Measurements from ENCODE around the gene NFS1.
A peak's percentile ranks its signal among the peaks of the same experiment; 100 is the strongest.

NFS1 gene

DNA sequence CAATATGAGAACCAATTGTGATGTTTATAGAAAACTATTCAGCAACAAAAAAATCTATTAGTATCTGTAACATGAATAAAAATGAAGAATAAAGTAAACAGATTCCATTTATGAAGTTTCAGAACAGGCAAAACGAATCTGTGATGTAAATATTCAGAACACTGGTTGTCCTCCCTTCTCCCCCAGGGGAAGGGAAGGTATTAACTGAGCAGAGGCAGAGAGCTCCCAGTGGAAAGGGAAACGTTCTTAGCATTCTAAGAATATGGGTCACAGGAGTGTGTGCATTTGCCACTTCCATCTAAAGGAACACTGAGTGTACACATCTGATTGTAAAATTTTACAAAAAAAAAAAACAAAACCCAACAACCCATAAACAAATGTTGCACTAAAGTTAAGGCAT is 60.4 kb downstream of the NFS1 start:
- no peak overlapping the region for H3K27ac Mint-ChIP-seq
- no peaks in the 10 kb centered on the region for H3K27me3 Mint-ChIP-seq
- H3K4me3 Mint-ChIP-seq: no peak overlapping the region
- DNase-seq (no peak), ATAC-seq (replicated peaks) (no peak)
- H3K9me3 Mint-ChIP-seq: no peaks in the 10 kb centered on the region
- peaks cover 26 to 56% of the 10 kb centered on the region in 2 donors for H3K36me3 Mint-ChIP-seq
- H3K4me1 Mint-ChIP-seq: peaks cover 42 to 77% of the 10 kb centered on the region in 2 donors

DNA sequence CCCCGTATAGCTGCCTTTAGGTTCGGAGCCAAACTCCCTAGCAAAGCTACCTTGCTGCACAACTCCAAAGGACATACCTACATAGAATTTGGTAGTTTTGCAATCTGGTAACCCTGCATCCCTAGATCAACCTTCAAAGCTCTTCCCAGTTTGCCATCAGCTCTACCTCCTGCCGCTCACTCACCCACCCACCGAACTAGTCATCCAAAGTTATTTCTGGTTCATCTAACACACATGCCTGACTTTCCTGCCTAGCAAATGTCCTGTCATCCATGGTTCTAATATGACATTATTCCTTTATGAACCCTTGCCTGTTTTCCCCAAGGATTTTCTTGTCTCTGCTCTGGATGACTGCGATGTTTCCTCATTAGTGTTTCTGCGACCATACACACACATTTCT is 61.9 kb downstream of the NFS1 start:
- ATAC-seq (replicated peaks): no peak
- DNase-seq: no peak
- no peaks in the 10 kb centered on the region for H3K9me3 Mint-ChIP-seq
- peaks cover 33 to 69% of the 10 kb centered on the region in 2 donors for H3K4me1 Mint-ChIP-seq
- no peak overlapping the region for H3K4me3 Mint-ChIP-seq
- no peak overlapping the region for H3K27ac Mint-ChIP-seq
- peaks cover 37 to 54% of the 10 kb centered on the region in 2 donors for H3K36me3 Mint-ChIP-seq
- H3K27me3 Mint-ChIP-seq: no peaks in the 10 kb centered on the region

DNA sequence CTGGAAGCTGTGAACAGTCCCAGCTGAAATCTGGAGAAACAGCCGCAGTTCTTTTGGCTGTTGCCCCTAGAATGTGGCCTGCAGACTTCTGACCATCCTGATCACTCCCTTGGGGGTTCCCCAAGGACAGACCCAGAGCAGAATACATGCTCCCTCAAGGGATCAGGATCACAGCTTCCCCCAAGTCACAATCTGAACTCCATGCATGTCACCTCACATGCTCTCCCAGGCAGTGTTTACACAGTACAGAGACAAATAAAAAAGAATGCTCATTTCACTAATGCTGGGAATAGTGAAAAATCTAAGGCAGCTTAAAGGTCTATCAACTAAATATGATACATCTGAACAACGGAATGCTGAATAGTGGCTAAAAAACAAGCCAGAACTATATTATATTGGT is 63.1 kb downstream of the NFS1 start:
- no peak for DNase-seq
- no peak overlapping the region for H3K27ac Mint-ChIP-seq
- H3K27me3 Mint-ChIP-seq: no peaks in the 10 kb centered on the region
- peaks cover 35 to 55% of the 10 kb centered on the region in 2 donors for H3K36me3 Mint-ChIP-seq
- no peak overlapping the region for H3K4me3 Mint-ChIP-seq
- no peaks in the 10 kb centered on the region for H3K9me3 Mint-ChIP-seq
- H3K4me1 Mint-ChIP-seq: peaks cover 28 to 59% of the 10 kb centered on the region in 2 donors
- ATAC-seq (replicated peaks): no peak

DNA sequence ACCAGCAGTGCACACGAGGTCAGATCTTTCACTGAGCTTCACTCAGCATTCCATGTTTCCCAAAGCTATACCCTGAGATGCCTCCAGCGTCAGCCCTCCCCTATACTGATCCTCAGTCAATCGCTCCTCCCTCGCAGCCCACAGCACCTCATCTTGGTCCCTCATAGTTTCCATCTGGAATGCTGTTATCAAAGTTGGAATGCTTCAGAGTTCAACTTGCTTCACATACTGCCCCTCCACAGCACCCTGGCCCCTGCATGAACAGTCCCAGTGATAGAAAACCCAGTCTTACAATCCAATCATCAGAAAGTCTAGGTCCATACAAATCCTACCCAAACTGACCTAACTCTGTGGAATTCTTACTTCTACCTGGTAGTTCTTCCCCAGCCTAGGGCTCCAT is 63.5 kb downstream of the NFS1 start:
- ATAC-seq (replicated peaks) (no peak), DNase-seq (no peak)
- Mint-ChIP-seq H3K27ac (peak overlapping the region; percentile 16), H3K27me3 (no peaks in the 10 kb centered on the region), H3K36me3 (peaks cover 34 to 54% of the 10 kb centered on the region in 2 donors), H3K9me3 (no peaks in the 10 kb centered on the region), H3K4me1 (peaks cover 26 to 54% of the 10 kb centered on the region in 2 donors), H3K4me3 (no peak overlapping the region)

DNA sequence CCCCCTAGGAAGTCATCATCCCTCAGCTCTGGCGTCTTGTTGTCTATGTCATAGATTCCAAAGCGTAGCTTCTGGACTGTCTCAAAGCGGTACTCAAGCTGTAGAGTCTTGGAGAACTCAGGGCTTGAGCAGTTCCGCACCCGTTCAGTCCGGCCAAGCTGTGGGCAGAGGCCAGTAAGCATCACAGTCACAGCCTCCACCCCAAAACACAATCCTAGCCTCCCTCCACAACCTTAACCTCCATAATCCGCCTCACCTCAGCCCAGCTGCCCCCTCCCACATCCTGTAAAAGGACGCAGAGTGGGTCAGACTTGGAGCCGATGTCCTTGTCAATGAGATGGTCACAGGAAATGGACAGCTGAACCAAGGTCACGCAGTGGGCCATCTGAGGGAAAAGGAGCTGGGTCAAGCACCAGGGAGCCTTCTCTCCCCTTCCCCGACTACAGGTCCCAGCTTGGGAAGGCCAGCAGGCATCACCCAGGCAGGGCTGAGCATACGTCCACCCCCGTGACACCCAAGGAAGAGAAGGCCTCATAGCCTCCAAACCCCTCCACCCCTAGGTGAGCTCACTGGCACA is 66.5 kb downstream of the NFS1 start:
- DNase-seq: no peak
- Mint-ChIP-seq H3K4me3 (no peak overlapping the region), H3K27ac (no peak overlapping the region), H3K27me3 (no peaks in the 10 kb centered on the region), H3K9me3 (no peaks in the 10 kb centered on the region), H3K4me1 (peaks cover 18 to 37% of the 10 kb centered on the region in 2 donors), H3K36me3 (peaks cover 29 to 57% of the 10 kb centered on the region in 2 donors)
- no peak for ATAC-seq (replicated peaks)

DNA sequence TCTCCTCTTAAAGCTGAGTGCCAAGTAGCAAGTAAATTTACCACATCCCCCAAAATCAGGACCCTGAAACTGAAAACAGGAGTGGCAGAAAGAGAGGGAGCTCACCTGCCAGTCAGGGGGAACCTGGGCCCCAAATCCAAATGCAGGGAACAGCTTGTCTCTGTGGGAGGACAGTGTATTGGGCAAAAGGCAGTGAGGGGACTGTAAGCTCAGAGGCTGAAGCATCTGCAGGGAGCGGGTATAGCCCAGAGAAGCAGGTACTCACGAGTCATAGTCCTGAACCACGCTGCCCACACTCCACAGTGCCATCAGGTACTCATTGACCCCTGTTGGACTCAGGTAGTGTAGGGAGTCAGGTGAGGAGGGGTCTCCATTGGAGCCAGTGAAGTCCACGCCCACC is 68.5 kb downstream of the NFS1 start:
- Mint-ChIP-seq H3K4me1 (peaks cover 7 to 18% of the 10 kb centered on the region in 2 donors), H3K36me3 (peaks cover 36 to 65% of the 10 kb centered on the region in 2 donors), H3K27ac (no peak overlapping the region), H3K9me3 (no peaks in the 10 kb centered on the region), H3K4me3 (no peak overlapping the region), H3K27me3 (no peaks in the 10 kb centered on the region)
- ATAC-seq (replicated peaks) (no peak), DNase-seq (no peak)

DNA sequence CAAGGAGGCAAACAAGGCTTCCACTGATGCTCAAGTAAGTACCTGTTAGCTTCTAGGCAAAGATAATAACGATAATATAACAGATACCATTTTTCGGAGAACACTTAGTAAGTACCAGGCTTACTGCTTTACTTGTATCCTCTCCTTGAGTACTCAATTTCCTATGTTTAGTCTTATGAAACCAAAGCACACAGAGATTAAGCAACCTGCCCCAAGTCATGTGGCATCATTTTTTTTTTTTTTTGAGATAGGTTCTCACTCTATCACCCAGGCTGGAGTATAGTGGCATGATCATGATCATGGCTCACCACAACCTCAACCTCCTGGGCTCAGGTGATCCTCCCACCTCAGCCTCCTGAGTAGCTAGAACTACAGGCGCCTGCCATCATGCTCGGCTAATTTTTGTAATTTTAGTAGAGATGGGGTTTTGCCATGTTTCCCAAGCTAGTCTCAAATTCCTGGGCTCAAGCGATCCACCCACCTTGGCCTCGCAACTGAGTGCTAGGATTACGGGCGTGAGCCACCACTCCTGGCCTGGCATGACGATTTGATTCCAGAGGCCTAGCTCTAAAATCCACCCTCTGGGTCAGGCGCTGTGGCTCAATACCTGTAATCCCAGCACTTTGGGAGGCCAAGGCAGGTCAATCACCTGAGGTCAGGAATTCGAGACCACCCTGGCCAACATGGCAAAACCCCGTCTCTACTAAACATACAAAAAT is 69.6 kb downstream of the NFS1 start:
- Mint-ChIP-seq H3K9me3 (no peaks in the 10 kb centered on the region), H3K36me3 (peaks cover 36 to 62% of the 10 kb centered on the region in 2 donors), H3K27ac (no peak overlapping the region), H3K4me3 (no peak overlapping the region), H3K27me3 (no peaks in the 10 kb centered on the region), H3K4me1 (peaks cover 3 to 8% of the 10 kb centered on the region in 2 donors)
- no peak for DNase-seq
- no peak for ATAC-seq (replicated peaks)

DNA sequence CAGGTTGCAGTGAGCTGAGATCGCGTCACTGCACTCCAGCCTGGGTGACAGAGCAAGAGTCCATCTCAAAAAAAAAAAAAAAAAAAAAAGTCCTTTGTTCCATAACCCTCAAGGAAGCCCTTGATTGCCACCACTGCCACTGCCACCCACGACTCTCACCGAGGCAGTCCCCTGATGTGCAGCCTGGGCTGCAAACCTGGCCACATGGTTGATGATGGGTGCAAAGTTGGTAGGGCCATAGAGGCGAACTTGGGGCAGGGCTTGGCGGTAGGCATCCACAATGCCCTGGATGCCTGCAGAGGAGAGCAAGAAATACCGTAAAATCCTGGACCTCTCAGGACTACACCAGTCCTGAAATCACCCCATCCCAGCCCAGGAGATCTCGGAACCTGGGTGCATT is 72.0 kb downstream of the NFS1 start:
- H3K9me3 Mint-ChIP-seq: no peaks in the 10 kb centered on the region
- peaks cover 25 to 47% of the 10 kb centered on the region in 2 donors for H3K36me3 Mint-ChIP-seq
- DNase-seq: no peak
- H3K4me1 Mint-ChIP-seq: no peaks in the 10 kb centered on the region
- H3K27ac Mint-ChIP-seq: no peak overlapping the region
- no peaks in the 10 kb centered on the region for H3K27me3 Mint-ChIP-seq
- no peak for ATAC-seq (replicated peaks)
- H3K4me3 Mint-ChIP-seq: no peak overlapping the region

DNA sequence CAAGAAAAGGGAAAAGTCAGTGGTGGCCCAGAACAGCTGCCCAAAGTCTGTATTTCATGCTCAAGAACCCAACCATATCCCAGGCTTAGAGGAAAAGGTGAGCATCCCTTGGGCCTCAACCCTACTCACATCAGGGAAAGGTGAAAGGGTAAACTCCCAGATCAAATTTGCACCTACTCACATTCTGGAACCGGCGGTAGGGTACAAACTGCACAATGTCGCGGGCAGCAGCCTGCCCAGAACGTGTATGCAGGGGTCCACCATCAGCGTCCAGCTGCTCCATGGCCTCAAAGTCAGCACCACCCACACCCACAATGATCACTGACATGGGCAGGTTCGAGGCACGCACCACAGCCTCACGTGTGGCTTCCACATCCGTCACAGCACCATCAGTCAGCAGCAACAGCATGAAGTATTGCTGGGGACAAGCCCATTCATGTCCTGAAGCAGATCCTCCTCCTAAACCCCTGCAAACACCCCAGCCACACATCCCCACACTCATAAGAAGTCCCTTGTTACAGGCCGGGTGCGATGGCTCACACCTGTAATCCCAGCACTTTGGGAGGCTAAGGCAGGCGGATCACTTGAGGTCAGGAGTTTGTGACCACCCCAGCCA is 72.7 kb downstream of the NFS1 start:
- no peak for DNase-seq
- peaks cover 26 to 48% of the 10 kb centered on the region in 2 donors for H3K36me3 Mint-ChIP-seq

DNA sequence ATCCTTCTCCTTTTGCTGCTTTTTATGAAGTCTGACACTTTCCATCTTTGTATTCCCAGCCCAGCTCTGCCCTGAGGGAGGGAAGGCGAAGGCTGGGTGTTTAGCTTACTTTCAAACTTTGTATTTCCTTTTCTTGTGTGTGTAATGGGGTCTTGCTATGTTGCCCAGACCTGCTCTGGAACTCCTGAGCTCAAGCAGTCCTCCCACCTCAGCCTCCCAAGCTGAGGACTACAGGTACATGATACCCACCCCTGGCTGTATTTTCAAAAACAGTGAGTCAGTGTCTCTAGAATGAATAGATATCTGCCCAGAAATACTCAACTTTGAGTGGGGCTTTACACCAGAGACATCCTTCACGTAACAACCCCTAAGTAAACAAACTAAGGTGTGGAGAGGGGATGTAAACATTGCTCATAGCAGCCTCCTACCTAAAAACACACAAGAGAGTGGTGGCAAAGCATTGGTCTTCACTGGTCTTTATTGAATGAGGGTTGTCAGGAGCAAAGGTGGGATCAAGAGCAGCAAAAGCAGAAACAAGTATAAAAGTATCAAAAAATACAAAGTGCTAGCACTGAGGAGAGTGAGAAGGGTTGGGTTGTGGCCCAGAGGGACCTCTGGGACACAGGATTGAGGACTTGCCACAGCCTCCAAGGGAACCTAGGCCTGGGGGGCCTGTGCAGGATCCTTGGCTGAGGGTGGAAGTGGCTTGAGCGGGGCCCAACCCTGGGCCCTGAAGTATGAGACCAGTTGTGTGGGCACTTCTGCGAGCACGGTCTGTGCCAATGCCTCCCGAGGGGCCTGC is 73.4 kb downstream of the NFS1 start:
- no peak for ATAC-seq (replicated peaks)
- Mint-ChIP-seq H3K27me3 (no peaks in the 10 kb centered on the region), H3K4me1 (peaks cover 0 to 4% of the 10 kb centered on the region in 2 donors), H3K36me3 (peaks cover 27 to 46% of the 10 kb centered on the region in 2 donors), H3K9me3 (no peaks in the 10 kb centered on the region), H3K27ac (peak overlapping the region; percentile 11), H3K4me3 (no peak overlapping the region)
- DNase-seq: no peak

More for the DNA sequence above, 72.7 kb downstream of the NFS1 start:
- H3K27me3 Mint-ChIP-seq: no peaks in the 10 kb centered on the region
- H3K4me1 Mint-ChIP-seq: no peaks in the 10 kb centered on the region
- no peak overlapping the region for H3K4me3 Mint-ChIP-seq
- no peaks in the 10 kb centered on the region for H3K9me3 Mint-ChIP-seq
- peak overlapping the region; percentile 28 for H3K27ac Mint-ChIP-seq
- ATAC-seq (replicated peaks): no peak

DNA sequence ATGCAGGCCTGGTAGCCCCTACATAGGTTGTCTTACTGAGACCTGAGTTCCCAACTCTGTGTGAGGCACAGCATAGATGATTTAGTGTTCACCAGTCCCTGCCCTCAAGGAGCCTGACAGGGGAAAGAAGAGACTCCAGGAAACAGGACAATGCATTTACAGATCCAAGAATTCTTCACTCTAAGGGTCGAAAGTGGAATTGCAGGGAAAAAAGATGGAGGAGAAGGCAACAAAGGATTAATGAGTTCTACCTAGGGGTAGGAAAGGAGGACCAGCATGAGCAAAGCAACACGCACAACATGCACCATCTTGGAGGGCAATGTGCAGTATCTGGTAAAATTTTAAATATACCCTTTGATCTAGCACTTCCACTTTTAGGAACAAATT is 77.6 kb downstream of the NFS1 start:
- peaks cover 15 to 26% of the 10 kb centered on the region in 2 donors for H3K36me3 Mint-ChIP-seq

DNA sequence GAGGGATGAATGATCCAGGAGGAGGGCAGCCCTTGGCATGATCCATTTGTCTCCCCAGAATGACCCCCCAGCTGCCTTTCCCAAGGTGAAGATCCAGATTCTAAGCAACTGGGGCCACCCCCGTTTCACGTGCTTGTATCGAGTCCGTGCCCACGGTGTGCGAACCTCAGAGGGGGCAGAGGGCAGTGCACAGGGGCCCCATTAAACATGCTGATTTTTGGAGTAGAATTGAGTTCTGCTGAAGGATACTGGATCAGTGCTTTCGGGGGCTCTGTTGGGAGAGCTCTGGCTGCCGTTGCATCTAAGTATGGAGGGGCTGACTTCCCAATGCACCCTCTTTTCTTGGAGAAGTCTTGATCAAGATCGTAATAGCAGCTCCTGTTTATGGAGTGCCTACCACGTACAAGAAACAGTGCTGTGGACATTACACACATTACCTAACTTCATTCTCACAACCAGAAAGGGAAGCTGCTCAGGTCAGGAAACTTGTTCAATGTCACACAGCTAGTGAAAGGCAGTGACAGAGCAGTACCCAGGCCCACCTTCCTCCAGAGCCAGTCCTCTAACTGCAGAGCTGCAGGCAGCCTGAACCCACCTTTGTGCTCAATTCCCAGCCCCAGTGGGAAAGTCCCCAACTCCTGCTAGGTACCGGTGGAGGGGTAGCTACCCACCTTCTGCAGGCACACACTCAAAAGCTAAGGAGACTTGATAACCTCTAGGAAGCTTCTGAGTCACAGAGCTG is 78.2 kb downstream of the NFS1 start:
- DNase-seq (no peak), ATAC-seq (replicated peaks) (no peak)
- H3K27me3 Mint-ChIP-seq: peaks cover 0 to 6% of the 10 kb centered on the region in 2 donors
- no peak overlapping the region for H3K27ac Mint-ChIP-seq
- H3K9me3 Mint-ChIP-seq: no peaks in the 10 kb centered on the region
- peaks cover 29 to 41% of the 10 kb centered on the region in 2 donors for H3K4me1 Mint-ChIP-seq
- H3K36me3 Mint-ChIP-seq: peaks cover 11 to 20% of the 10 kb centered on the region in 2 donors
- H3K4me3 Mint-ChIP-seq: no peak overlapping the region

More for the DNA sequence above, 77.6 kb downstream of the NFS1 start:
- no peak for ATAC-seq (replicated peaks)
- Mint-ChIP-seq H3K27ac (no peak overlapping the region), H3K9me3 (no peaks in the 10 kb centered on the region), H3K4me1 (peaks cover 29 to 37% of the 10 kb centered on the region in 2 donors), H3K27me3 (peaks cover 0 to 6% of the 10 kb centered on the region in 2 donors), H3K4me3 (no peak overlapping the region)
- no peak for DNase-seq

DNA sequence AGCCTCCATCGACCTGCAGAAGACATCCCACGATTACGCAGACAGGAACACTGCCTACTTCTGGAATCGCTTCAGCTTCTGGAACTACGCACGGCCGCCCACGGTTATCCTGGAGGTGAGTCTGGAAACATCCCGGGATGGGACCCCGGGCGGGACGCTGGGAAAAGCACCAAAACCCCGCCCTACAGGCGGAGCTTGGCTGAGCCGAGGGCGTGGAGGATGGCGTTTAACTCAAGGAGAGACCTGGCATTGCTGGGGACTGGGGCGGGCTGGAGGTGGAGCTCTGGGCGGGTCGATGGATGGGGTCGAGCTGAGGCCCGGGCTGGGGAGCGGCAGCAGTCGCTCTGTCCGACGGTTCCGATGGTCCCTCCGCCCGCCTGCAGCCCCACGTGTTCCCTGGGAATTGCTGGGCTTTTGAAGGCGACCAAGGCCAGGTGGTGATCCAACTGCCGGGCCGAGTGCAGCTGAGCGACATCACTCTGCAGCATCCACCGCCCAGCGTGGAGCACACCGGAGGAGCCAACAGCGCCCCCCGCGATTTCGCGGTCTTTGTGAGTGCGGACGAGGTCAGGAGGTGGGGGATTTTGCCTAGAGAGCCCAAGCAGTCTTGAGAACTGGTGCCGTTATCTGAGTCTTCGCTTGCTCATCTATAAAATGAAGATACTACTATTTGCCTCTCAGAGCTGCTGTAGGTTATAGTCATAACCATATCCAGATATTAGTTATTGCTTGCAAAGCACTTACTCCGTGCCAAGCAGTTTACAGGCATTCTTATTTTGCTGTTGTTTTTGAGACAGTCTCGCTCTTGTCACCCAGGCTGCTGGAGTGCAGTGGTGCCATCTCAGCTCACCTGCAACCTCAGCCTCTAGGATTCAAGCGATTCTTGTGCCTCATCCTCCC is 79.7 kb downstream of the NFS1 start:
- H3K27ac Mint-ChIP-seq: peak overlapping the region; percentile 90

More for the DNA sequence above, 79.7 kb downstream of the NFS1 start:
- ATAC-seq (replicated peaks) (peak; percentile 51 to 53), DNase-seq (peak; percentile 70)
- Mint-ChIP-seq H3K9me3 (no peaks in the 10 kb centered on the region), H3K27me3 (peaks cover 0 to 6% of the 10 kb centered on the region in 2 donors), H3K4me3 (peak overlapping the region; percentile 91 to 95), H3K36me3 (peaks cover 4 to 10% of the 10 kb centered on the region in 2 donors), H3K4me1 (peaks cover 35 to 56% of the 10 kb centered on the region in 2 donors)

All from stimulated activated naive B cell treated with anti-CD40 and anti-IgM and Interleukin-4, amounts not matched to agents 10 μg/mL and 1 μg/mL and 100 μg/mL, for 72 hours (primary cell).